ENCODE data around the gene ATL3. TPM values are rescaled to one million over a fixed set of nuclear protein-coding genes. Genes with fewer than 3 reads are reported as not detected.

Gene ATL3
- total and polyA plus RNA-seq, 2 experiments from 2014 or later, result 8.7 to 36.2 TPM

GRCh38 chr11:63683133-63683991 lies 12.2 kb upstream of the ATL3 start:
- TF ChIP-seq EZH2 (IDR thresholded peaks at IDR 0.05; ENCODE audit: borderline replicate concordance), result no peak
- TF ChIP-seq EZH2phosphoT487 (IDR thresholded peaks at IDR 0.05; ENCODE audit: low read depth, severe bottlenecking, unreplicated experiment), result no peak
- TF ChIP-seq CTCF (IDR thresholded peaks at IDR 0.05; ENCODE audit: poor library complexity), result no peak
- Histone ChIP-seq H2AFZ (peak overlapping the region; percentile 93), H3K4me3 (peak overlapping the region; percentile 84), H3K27me3 (no peaks in the 10 kb centered on the region), H3K27ac (peak overlapping the region; percentile 18), H3K9me2 (replicated peaks; ENCODE audit: insufficient read depth) (no peaks in the 10 kb centered on the region), H3K4me2 (peak overlapping the region; percentile 93), H3K36me3 (replicated peaks; ENCODE audit: insufficient read depth, low read depth) (no peaks in the 10 kb centered on the region), H3K4me1 (ENCODE audit: insufficient read depth) (peaks cover 12% of the 10 kb centered on the region), H3K79me2 (peaks cover 62% of the 10 kb centered on the region), H3K9me3 (ENCODE audit: low read depth) (no peaks in the 10 kb centered on the region), H4K20me1 (ENCODE audit: insufficient read depth, poor library complexity, severe bottlenecking) (no peaks in the 10 kb centered on the region)
- WGBS (ENCODE audit: low lambda C conversion rate, missing lambda C conversion rate), result 89% methylated on average over 8 of the region's 8 CpGs
- DNase-seq (ENCODE audit: low spot score), result no peak

- peak; percentile 42 for DNase-seq (ENCODE audit: low spot score)
- Histone ChIP-seq H2AFZ (peak overlapping the region; percentile 93), H3K79me2 (peaks cover 51% of the 10 kb centered on the region), H3K36me3 (replicated peaks; ENCODE audit: insufficient read depth, low read depth) (no peaks in the 10 kb centered on the region), H3K27me3 (no peaks in the 10 kb centered on the region), H3K27ac (peak overlapping the region; percentile 94), H3K4me3 (peak overlapping the region; percentile 84), H3K4me2 (peak overlapping the region; percentile 93), H4K20me1 (ENCODE audit: insufficient read depth, poor library complexity, severe bottlenecking) (no peaks in the 10 kb centered on the region), H3K4me1 (ENCODE audit: insufficient read depth) (peaks cover 12% of the 10 kb centered on the region), H3K9me2 (replicated peaks; ENCODE audit: insufficient read depth) (no peaks in the 10 kb centered on the region), H3K9me3 (ENCODE audit: low read depth) (no peaks in the 10 kb centered on the region)
- peak; percentile 7 for TF ChIP-seq CTCF (IDR thresholded peaks at IDR 0.05; ENCODE audit: poor library complexity)
- no peak for TF ChIP-seq EZH2phosphoT487 (IDR thresholded peaks at IDR 0.05; ENCODE audit: low read depth, severe bottlenecking, unreplicated experiment)
- WGBS (ENCODE audit: low lambda C conversion rate, missing lambda C conversion rate), result 3% methylated on average over 19 of the region's 19 CpGs
Observed at GRCh38 chr11:63682066-63683021, 11.2 kb upstream of the ATL3 start.

- peak; percentile 100 for DNase-seq (ENCODE audit: low spot score)
- peaks cover 44% of the 10 kb centered on the region for H3K79me2 ChIP-seq
- no peaks in the 10 kb centered on the region for H3K36me3 ChIP-seq (replicated peaks; ENCODE audit: insufficient read depth, low read depth)
- H2AFZ ChIP-seq, result peak within 1 kb of the TSS; percentile 93
- under 1% methylated on average over 56 of the region's 74 CpGs for WGBS (ENCODE audit: low lambda C conversion rate, missing lambda C conversion rate)
- no peaks in the 10 kb centered on the region for H4K20me1 ChIP-seq (ENCODE audit: insufficient read depth, poor library complexity, severe bottlenecking)
- H3K4me2 ChIP-seq, result peak within 1 kb of the TSS; percentile 93
- H3K27me3 ChIP-seq, result no peaks in the 10 kb centered on the region
- H3K27ac ChIP-seq, result peak within 1 kb of the TSS; percentile 94
- H3K9me2 ChIP-seq (replicated peaks; ENCODE audit: insufficient read depth), result no peaks in the 10 kb centered on the region
- H3K4me3 ChIP-seq, result peak within 1 kb of the TSS; percentile 84
- H3K4me1 ChIP-seq (ENCODE audit: insufficient read depth), result peaks cover 12% of the 10 kb centered on the region
- TF ChIP-seq EZH2phosphoT487 (IDR thresholded peaks at IDR 0.05; ENCODE audit: low read depth, severe bottlenecking, unreplicated experiment) (no peak), CTCF (IDR thresholded peaks at IDR 0.05; ENCODE audit: poor library complexity) (no peak), EZH2 (IDR thresholded peaks at IDR 0.05; ENCODE audit: borderline replicate concordance) (no peak)
- no peaks in the 10 kb centered on the region for H3K9me3 ChIP-seq (ENCODE audit: low read depth)
Observed at GRCh38 chr11:63681321-63682065, 10.3 kb upstream of the ATL3 start, which contains the start of gene RTN3. Gene RTN3, plus strand, starts transcription at chr11:63681500. Its CDS starts 137 bp downstream, at chr11:63681637.

All from hepatocyte (in vitro differentiated cells).